Suprapubic skin (tissue), 4 donors: ENCODE data around the gene ADCY5.

Experiments used
- CTCF ChIP-seq, 2 donors: fragments of 200-600 bp in 1 of 2; fragments of 450-650 bp in 1 of 2; sonication (generic) in 1 of 2; IDR thresholded peaks; one replicate each; pipeline ENCODE4 v1.5.1; 2016 to 2019; ENCODE audit warnings: antibody characterized with exemption in 2 of 2, mild to moderate bottlenecking in 1 of 2, moderate library complexity in 1 of 2
- EP300 ChIP-seq: sonication (generic); formaldehyde crosslinking; IDR thresholded peaks from one replicate; pipeline ENCODE4 v1.6.1; 2017; ENCODE audit warnings: antibody characterized with exemption
- POLR2A ChIP-seq, 2 donors: fragments of 450-650 bp; IDR thresholded peaks; one replicate each; pipeline ENCODE4 v1.6.1; 2017; ENCODE audit warnings: antibody characterized with exemption in 2 of 2, mild to moderate bottlenecking in 2 of 2, moderate library complexity in 2 of 2
- POLR2AphosphoS5 ChIP-seq, 3 donors: sonication (generic); formaldehyde crosslinking; IDR thresholded peaks; one replicate each; pipeline ENCODE4 v1.6.1; 2017; ENCODE audit warnings: antibody characterized with exemption in 3 of 3

DNA sequence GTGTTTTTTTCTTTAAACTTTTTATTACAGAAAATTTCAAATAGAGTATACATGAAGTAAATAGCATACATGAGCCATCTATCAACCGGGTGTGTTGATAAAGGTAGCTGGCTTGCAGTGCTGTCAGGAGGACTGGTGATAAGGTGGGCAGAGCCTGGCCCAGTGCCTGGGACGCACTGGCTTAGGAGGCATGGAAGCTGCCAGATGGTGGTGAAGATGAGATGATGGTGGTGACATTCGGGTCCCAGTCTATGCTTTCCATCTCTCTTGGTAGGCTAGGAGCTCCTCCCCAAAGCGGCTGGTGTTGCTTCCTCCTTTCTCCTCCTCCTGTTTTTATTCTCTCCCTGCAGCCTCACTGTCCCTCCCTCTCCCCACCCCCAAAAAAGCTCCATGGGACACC, 101.7 kb downstream of the ADCY5 start:
- no peak for TF ChIP-seq CTCF (IDR thresholded peaks at IDR 0.05)
- no peak for TF ChIP-seq EP300
- no peak for TF ChIP-seq POLR2AphosphoS5 (IDR thresholded peaks at IDR 0.05)
- no peak for TF ChIP-seq POLR2A (IDR thresholded peaks at IDR 0.05)
